ENCODE measurements around the gene ACP7. TPM values are rescaled to one million over a fixed set of nuclear protein-coding genes. Genes with fewer than 3 reads are reported as not detected.

ACP7 gene
- total and polyA plus RNA-seq, 2 of the 4 experiments (the other 2 are of a cell fraction), result not detected

DNA sequence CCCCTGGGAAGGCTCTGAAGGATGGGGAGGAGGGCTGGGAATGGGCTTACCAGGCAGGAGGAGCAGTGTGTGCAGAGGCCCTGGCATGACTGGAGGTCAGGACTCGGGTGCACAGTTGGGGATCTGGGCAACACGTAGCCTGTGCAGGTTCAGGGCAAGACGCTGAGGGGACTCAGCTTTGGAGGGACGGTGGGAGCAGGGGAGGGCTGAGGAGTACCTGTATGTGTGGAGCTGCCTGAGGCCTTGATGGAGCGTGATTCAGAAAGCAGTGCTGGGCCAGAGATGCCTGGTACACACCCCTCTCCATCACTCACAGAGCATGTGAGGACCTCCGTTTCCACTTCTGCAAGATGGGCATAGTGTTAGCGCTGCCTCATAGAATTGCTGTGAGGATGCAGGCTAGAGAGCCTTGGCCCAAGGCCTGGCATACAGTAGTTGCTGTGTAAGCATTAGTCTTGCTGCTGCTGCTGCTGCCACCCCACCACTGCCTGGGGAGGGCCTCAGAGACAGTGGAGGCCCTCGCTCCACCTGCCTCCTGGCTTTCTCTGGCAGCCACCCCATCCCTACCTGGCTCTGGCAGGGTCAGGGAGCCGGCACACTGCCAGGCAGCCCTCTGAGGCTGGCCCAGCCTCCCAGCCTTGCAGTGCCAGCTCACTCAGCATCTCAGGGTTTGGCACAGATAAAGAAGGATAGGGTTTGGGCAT, 43.8 kb downstream of the ACP7 start:
- Histone ChIP-seq H3K14ac (replicated peaks; ENCODE audit: low read depth, low read length) (no peak overlapping the region), H3K23ac (ENCODE audit: low read depth, low read length) (peak overlapping the region; percentile 36; the same call in 1 of the 2 replicates), H3K4me3 (ENCODE audit: insufficient read depth, low read depth, low read length) (no peak overlapping the region), H3K9me1 (ENCODE audit: insufficient read depth, low read length) (peaks cover 2% of the 10 kb centered on the region; the same call in 1 of the 2 replicates), H3K4me1 (ENCODE audit: control insufficient read depth, insufficient read depth, low read length) (peaks cover 10% of the 10 kb centered on the region; the same call in 1 of the 2 replicates), H2AFZ (replicated peaks; ENCODE audit: low read length, poor library complexity) (no peak overlapping the region), H2BK20ac (ENCODE audit: low read depth, low read length) (no peak overlapping the region), H3K56ac (ENCODE audit: extremely low read depth, insufficient read depth, low read length) (no peak overlapping the region), H3K9ac (ENCODE audit: low read depth, low read length) (no peak overlapping the region), H3K79me1 (ENCODE audit: low read depth in 1 of 2, low read length in 2 of 2) (peaks cover 28 to 69% of the 10 kb centered on the region in 2 experiments), H3K27me3 (ENCODE audit: control insufficient read depth, insufficient read depth, low read length) (no peaks in the 10 kb centered on the region), H3K27ac (ENCODE audit: insufficient read depth, low read length) (no peak overlapping the region), H2BK15ac (ENCODE audit: low read depth, low read length) (no peak overlapping the region), H3K9me3 (ENCODE audit: control insufficient read depth, insufficient read depth, low read length) (no peaks in the 10 kb centered on the region), H2BK5ac (ENCODE audit: low read depth, low read length, poor library complexity, severe bottlenecking) (no peak overlapping the region), H2AK5ac (ENCODE audit: low read depth, low read length) (no peak overlapping the region), H4K20me1 (ENCODE audit: insufficient read depth, low read length) (peaks cover 48% of the 10 kb centered on the region), H3K4me2 (ENCODE audit: low read depth, low read length) (no peak overlapping the region), H3K36me3 (ENCODE audit: control insufficient read depth, insufficient read depth, low read length) (no peaks in the 10 kb centered on the region), H4K91ac (ENCODE audit: insufficient read depth, low read depth, low read length) (no peak overlapping the region), H4K5ac (ENCODE audit: low read depth, low read length) (no peak overlapping the region), H4K8ac (ENCODE audit: low read depth in 2 of 2, low read length in 2 of 2) (no peak overlapping the region), H2BK120ac (ENCODE audit: low read depth, low read length) (no peak overlapping the region), H3K18ac (ENCODE audit: low read depth, low read length) (no peak overlapping the region), H2AK9ac (replicated peaks; ENCODE audit: low read depth, low read length, poor library complexity) (peak overlapping the region; percentile 18), H3K4ac (ENCODE audit: low read depth, low read length) (no peak overlapping the region)
- TF ChIP-seq RCOR1 (IDR thresholded peaks at IDR 0.05; ENCODE audit: insufficient replicate concordance, low read length), result no peak
- TF ChIP-seq, protein P1, sequence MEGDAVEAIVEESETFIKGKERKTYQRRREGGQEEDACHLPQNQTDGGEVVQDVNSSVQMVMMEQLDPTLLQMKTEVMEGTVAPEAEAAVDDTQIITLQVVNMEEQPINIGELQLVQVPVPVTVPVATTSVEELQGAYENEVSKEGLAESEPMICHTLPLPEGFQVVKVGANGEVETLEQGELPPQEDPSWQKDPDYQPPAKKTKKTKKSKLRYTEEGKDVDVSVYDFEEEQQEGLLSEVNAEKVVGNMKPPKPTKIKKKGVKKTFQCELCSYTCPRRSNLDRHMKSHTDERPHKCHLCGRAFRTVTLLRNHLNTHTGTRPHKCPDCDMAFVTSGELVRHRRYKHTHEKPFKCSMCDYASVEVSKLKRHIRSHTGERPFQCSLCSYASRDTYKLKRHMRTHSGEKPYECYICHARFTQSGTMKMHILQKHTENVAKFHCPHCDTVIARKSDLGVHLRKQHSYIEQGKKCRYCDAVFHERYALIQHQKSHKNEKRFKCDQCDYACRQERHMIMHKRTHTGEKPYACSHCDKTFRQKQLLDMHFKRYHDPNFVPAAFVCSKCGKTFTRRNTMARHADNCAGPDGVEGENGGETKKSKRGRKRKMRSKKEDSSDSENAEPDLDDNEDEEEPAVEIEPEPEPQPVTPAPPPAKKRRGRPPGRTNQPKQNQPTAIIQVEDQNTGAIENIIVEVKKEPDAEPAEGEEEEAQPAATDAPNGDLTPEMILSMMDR (conservative IDR thresholded peaks at IDR 0.05; ENCODE audit: low read depth, low read length), result no peak
- TF ChIP-seq RAD21 (IDR thresholded peaks at IDR 0.05; ENCODE audit: low read length), result no peak
- no peak for TF ChIP-seq POLR2A (IDR thresholded peaks at IDR 0.05; ENCODE audit: low read depth, low read length)
- TF ChIP-seq, protein P2, sequence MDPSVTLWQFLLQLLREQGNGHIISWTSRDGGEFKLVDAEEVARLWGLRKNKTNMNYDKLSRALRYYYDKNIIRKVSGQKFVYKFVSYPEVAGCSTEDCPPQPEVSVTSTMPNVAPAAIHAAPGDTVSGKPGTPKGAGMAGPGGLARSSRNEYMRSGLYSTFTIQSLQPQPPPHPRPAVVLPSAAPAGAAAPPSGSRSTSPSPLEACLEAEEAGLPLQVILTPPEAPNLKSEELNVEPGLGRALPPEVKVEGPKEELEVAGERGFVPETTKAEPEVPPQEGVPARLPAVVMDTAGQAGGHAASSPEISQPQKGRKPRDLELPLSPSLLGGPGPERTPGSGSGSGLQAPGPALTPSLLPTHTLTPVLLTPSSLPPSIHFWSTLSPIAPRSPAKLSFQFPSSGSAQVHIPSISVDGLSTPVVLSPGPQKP (IDR thresholded peaks at IDR 0.05; ENCODE audit: borderline replicate concordance, low read depth, low read length), result no peak
- TF ChIP-seq MAFK (IDR thresholded peaks at IDR 0.05; ENCODE audit: low read depth, low read length), result no peak
- ATAC-seq (ENCODE audit: low read depth) (no peak), DNase-seq (no peak)
- BruUV-seq (replicated peaks), result no TSS peak
- CTCF ChIA-PET, result no interaction called here
- in situ Hi-C loops (cut with MboI; ENCODE audit: low sequenced_read_pairs), result no loop called here
- 84% methylated on average over 4 of the region's 9 CpGs; no CpG with 5 or more reads in 1 of the 2 experiments for WGBS, 2 experiments (ENCODE audit: extremely low coverage in 2 of 2, insufficient read length in 1 of 2)
- POLR2A ChIA-PET (ENCODE audit: unreplicated experiment), result no interaction called here
- intact Hi-C loops (cut with micrococcal nuclease), result no loop called here
- dilution Hi-C loops (cut with HindIII; ENCODE audit: low sequenced_read_pairs, unreplicated experiment), result no loop called here
